K562 (cell line): ENCODE measurements around the gene USP32. TPM values are rescaled to one million over a fixed set of nuclear protein-coding genes. Genes with fewer than 3 reads are reported as not detected.

ENCODE experiments used
- ELF2 ChIP-seq: fragments of 250-450 bp; sonication (Bioruptor Pico); IDR thresholded peaks from 2 replicates; pipeline ENCODE4 v1.5.0; 2021; ENCODE audit warnings: mild to moderate bottlenecking
- FOXO4 ChIP-seq: fragments of 450-650 bp; formaldehyde crosslinking; IDR thresholded peaks from 2 replicates; pipeline ENCODE4 v1.4.0; 2020; ENCODE audit warnings: mild to moderate bottlenecking, moderate library complexity
- ILK ChIP-seq: fragments of 450-650 bp; IDR thresholded peaks from 2 replicates; pipeline ENCODE4 v1.6.1; 2016; ENCODE audit warnings: missing genetic modification characterization, low read depth, mild to moderate bottlenecking, missing compliant biosample characterization, moderate library complexity, borderline replicate concordance
- MLLT1 ChIP-seq, 2 experiments: fragments of 450-650 bp; IDR thresholded peaks; 2 replicates each; pipeline ENCODE4 v1.6.1; 2016
- PHF21A ChIP-seq: fragments of 450-650 bp; IDR thresholded peaks from 2 replicates; pipeline ENCODE4 v1.6.1; 2017; ENCODE audit warnings: low read depth, borderline replicate concordance
- RCOR1 ChIP-seq, 2 experiments: IDR thresholded peaks; 2 replicates each; pipeline ENCODE4 v1.6.1; 2012; ENCODE audit warnings: low read depth in 2 of 2, low read length in 2 of 2, borderline replicate concordance in 1 of 2, improper control_type of control experiment in 1 of 2
- THAP7 ChIP-seq: fragments of 250-450 bp; sonication (Bioruptor Pico); IDR thresholded peaks from 2 replicates; pipeline ENCODE4 v1.5.0; 2021
- ZNF318 ChIP-seq, 2 experiments: fragments of 450-650 bp; IDR thresholded peaks; 2 replicates each; pipeline ENCODE4 v1.6.1; 2016; ENCODE audit warnings: mild to moderate bottlenecking in 2 of 2, borderline replicate concordance in 1 of 2, low read depth in 1 of 2, moderate library complexity in 1 of 2
- ZNF518B ChIP-seq: fragments of 250-450 bp; sonication (Bioruptor Pico); IDR thresholded peaks from 2 replicates; pipeline ENCODE4 v1.5.0; 2021; ENCODE audit warnings: mild to moderate bottlenecking, moderate library complexity
- ZNF717 ChIP-seq: fragments of 250-450 bp; sonication (Bioruptor Pico); IDR thresholded peaks from 2 replicates; pipeline ENCODE4 v1.5.0; 2021
- polyA plus RNA-seq, 8 experiments: library from polyadenylated mRNA; depleted of rRNA in 4 of 8; stranded (reverse) in 5 of 8; unstranded in 3 of 8; fragments of >200 nt; fragmentation: Nextera tagmentation in 2 of 8; fragmentation: Illumina TruSeq in 1 of 8; extraction: Ambion mirVana in 2 of 8; extraction: Trizol in 1 of 8; gene quantifications; 2 replicates each; pipeline versions ENCODE4 v1.2.1 to v1.2.3, GENCODE V29; 2011 to 2014; ENCODE audit warnings: inconsistent platforms in 1 of 8, missing spikeins in 1 of 8
- total RNA-seq, 7 experiments: library from RNA; depleted of rRNA in 6 of 7; stranded (reverse); fragments of >200 nt in 6 of 7; fragmentation: Illumina TruSeq in 2 of 7; extraction: Trizol in 2 of 7; gene quantifications; 2 replicates each; pipeline versions ENCODE4 v1.2.1 to v1.2.3, GENCODE V29; 2011 to 2021; ENCODE audit warnings: low replicate concordance in 1 of 7

The USP32 gene
- total and polyA plus RNA-seq, 9 of the 15 experiments (the other 6 are each of a cell fraction or from before 2014, with no cell fraction given): 18.0 to 69.3 (median 47.1) TPM

GRCh38 chr17:60139438-60140285 lies 252.3 kb downstream of the USP32 start (continued):
- TF ChIP-seq ZNF518B (no peak), ZNF318 (IDR thresholded peaks at IDR 0.05; ENCODE audit: borderline replicate concordance in 1 of 2, low read depth in 1 of 2) (no peak), MLLT1 (IDR thresholded peaks at IDR 0.05) (no peak), RCOR1 (IDR thresholded peaks at IDR 0.05; ENCODE audit: borderline replicate concordance in 1 of 2, low read depth in 2 of 2, low read length in 2 of 2) (peak in 1 of 2 experiments; percentile 94; a peak in 2 of 4 replicates), FOXO4 (CRISPR knock-in tag) (no peak), PHF21A (no peak), ILK (no peak), ZNF717 (no peak), ELF2 (CRISPR knock-in tag) (no peak), THAP7 (CRISPR knock-in tag) (no peak)
